Measurements from ENCODE around the gene CHN2. TPM values are rescaled to one million over a fixed set of nuclear protein-coding genes. Genes with fewer than 3 reads are reported as not detected.
A peak's percentile ranks its signal among the peaks of the same experiment; 100 is the strongest.

The CHN2 gene
- total RNA-seq, 1 experiment from 2014 or later, result 2.1 TPM

DNA sequence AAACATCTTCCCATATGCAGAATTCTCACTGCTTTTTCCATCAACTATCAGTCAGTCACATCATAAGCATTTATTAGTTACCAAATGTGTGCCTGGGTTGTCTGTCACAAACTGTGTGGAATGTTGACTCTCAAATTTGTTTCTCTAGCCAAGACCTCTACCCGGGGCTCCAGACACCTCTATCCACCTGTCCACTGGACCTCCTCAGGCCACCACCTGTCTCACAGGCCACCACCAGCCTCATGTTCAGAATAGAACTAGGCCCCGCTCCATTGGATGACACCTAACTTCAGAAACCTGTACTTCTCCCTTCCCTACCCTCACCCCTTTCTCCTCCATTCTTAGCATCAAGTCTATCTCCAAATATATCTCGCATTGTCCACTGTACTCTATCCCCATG, 176.9 kb downstream of the CHN2 start:
- ATAC-seq (no peak), DNase-seq (ENCODE audit: low read depth, low spot score) (no peak)
- Histone ChIP-seq H3K9me3 (ENCODE audit: control insufficient read depth in 1 of 2, insufficient read depth in 1 of 2, low read depth in 1 of 2, low read length in 2 of 2) (no peaks in the 10 kb centered on the region), H4K20me1 (ENCODE audit: insufficient read depth) (no peaks in the 10 kb centered on the region), H3K9me2 (ENCODE audit: insufficient read depth) (no peaks in the 10 kb centered on the region), H3K9ac (ENCODE audit: low read length) (no peak overlapping the region), H3K4me3 (replicated peaks in 1 of 2; ENCODE audit: low read depth in 1 of 2, low read length in 2 of 2) (no peak overlapping the region), H3K36me3 (ENCODE audit: control insufficient read depth in 1 of 2, insufficient read depth in 2 of 2, low read length in 2 of 2) (no peaks in the 10 kb centered on the region), H3K27ac (ENCODE audit: low read depth, low read length) (no peak overlapping the region), H3K4me2 (ENCODE audit: low read length) (peak overlapping the region; percentile 46; the same call in 1 of the 2 replicates), H3K27me3 (ENCODE audit: insufficient read depth, low read length) (no peaks in the 10 kb centered on the region), H2AFZ (ENCODE audit: low read depth, low read length, poor library complexity, severe bottlenecking) (no peak overlapping the region), H3K79me2 (ENCODE audit: insufficient read depth, low read length) (no peaks in the 10 kb centered on the region), H3K4me1 (ENCODE audit: control insufficient read depth in 1 of 2, insufficient read depth in 2 of 2, low read length in 2 of 2) (peaks cover 15 to 34% of the 10 kb centered on the region in 2 experiments)
- RAD21 ChIA-PET (ENCODE audit: low non-redundant PET in 1 of 2, low total read pairs in 2 of 2, uncharacterized antibody in 2 of 2, unreplicated experiment in 2 of 2), result no interaction called here
- CTCF ChIA-PET, result no interaction called here
- TF ChIP-seq FOSL1 (IDR thresholded peaks at IDR 0.05; ENCODE audit: low read depth), result no peak
- no peak for TF ChIP-seq CBX3 (IDR thresholded peaks at IDR 0.05; ENCODE audit: low read depth)
- TF ChIP-seq, protein P1, sequence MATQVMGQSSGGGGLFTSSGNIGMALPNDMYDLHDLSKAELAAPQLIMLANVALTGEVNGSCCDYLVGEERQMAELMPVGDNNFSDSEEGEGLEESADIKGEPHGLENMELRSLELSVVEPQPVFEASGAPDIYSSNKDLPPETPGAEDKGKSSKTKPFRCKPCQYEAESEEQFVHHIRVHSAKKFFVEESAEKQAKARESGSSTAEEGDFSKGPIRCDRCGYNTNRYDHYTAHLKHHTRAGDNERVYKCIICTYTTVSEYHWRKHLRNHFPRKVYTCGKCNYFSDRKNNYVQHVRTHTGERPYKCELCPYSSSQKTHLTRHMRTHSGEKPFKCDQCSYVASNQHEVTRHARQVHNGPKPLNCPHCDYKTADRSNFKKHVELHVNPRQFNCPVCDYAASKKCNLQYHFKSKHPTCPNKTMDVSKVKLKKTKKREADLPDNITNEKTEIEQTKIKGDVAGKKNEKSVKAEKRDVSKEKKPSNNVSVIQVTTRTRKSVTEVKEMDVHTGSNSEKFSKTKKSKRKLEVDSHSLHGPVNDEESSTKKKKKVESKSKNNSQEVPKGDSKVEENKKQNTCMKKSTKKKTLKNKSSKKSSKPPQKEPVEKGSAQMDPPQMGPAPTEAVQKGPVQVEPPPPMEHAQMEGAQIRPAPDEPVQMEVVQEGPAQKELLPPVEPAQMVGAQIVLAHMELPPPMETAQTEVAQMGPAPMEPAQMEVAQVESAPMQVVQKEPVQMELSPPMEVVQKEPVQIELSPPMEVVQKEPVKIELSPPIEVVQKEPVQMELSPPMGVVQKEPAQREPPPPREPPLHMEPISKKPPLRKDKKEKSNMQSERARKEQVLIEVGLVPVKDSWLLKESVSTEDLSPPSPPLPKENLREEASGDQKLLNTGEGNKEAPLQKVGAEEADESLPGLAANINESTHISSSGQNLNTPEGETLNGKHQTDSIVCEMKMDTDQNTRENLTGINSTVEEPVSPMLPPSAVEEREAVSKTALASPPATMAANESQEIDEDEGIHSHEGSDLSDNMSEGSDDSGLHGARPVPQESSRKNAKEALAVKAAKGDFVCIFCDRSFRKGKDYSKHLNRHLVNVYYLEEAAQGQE (IDR thresholded peaks at IDR 0.05; ENCODE audit: low read depth), result no peak
- no peak for TF ChIP-seq TCF7L2 (IDR thresholded peaks at IDR 0.05; ENCODE audit: borderline replicate concordance, extremely low read depth, insufficient read depth, insufficient read length)
- POLR2A ChIA-PET, result no interaction called here
- no TSS peak for BruUV-seq (replicated peaks)
- intact Hi-C loops (cut with micrococcal nuclease), result no loop called here

DNA sequence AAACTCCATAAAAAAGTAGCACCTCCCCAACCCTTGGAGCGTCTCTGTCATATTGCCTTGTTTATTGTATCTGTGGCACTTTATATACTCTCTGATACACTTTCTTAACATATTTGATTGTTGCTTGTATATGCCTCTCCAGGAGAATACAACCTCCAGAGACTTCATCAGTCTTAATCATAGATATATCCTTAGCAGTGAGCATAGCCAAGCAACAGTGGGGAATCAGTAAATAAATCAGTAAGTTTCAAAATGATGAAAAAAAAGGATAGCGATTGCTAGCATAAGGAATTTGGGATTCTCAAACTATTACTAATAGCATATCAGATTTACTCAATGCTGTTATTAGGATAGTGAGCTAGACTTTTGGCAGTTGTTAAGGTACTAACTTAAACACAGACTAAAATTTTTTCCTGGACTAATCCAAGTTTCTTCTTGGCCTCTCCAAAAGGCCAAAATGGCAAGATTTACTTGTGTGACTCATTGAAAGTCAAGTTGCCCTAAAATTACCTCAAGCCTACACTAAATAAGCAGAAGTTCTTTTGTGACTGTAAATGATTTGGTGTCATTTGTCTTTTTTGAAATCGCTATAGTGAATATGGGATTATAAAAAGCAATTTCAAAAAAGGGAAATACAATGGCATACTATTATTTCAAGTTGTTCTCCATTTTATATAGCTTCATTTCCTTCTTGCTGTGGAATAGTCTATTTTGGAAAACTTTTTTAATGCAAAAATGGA, 177.9 kb downstream of the CHN2 start:
- H3K4me2 ChIP-seq (ENCODE audit: low read length), result no peak overlapping the region
- H3K4me1 ChIP-seq (ENCODE audit: control insufficient read depth in 1 of 2, insufficient read depth in 2 of 2, low read length in 2 of 2), result peaks cover 19 to 44% of the 10 kb centered on the region in 2 experiments
- no TSS peak for BruUV-seq (replicated peaks)
- ChIA-PET POLR2A (no interaction called here), RAD21 (ENCODE audit: low non-redundant PET in 1 of 2, low total read pairs in 2 of 2, uncharacterized antibody in 2 of 2, unreplicated experiment in 2 of 2) (no interaction called here), CTCF (no interaction called here)
- H3K27me3 ChIP-seq (ENCODE audit: insufficient read depth, low read length), result no peaks in the 10 kb centered on the region
- TF ChIP-seq SIN3A (IDR thresholded peaks at IDR 0.05; ENCODE audit: low read depth) (no peak), ATF3 (IDR thresholded peaks at IDR 0.05) (no peak), YY1 (IDR thresholded peaks at IDR 0.05; ENCODE audit: extremely low read depth, insufficient replicate concordance, low read depth, low read length) (no peak)
- TF ChIP-seq, protein P1 (IDR thresholded peaks at IDR 0.05; ENCODE audit: low read depth), result no peak
- no peak overlapping the region for H2AFZ ChIP-seq (ENCODE audit: low read depth, low read length, poor library complexity, severe bottlenecking)
- H3K27ac ChIP-seq (ENCODE audit: low read depth, low read length), result no peak overlapping the region
- H3K9ac ChIP-seq (ENCODE audit: low read length), result no peak overlapping the region
- no peak for ATAC-seq
- H3K9me2 ChIP-seq (ENCODE audit: insufficient read depth), result no peaks in the 10 kb centered on the region
- no peak for DNase-seq (ENCODE audit: low read depth, low spot score)
- H3K9me3 ChIP-seq (ENCODE audit: control insufficient read depth in 1 of 2, insufficient read depth in 1 of 2, low read depth in 1 of 2, low read length in 2 of 2), result no peaks in the 10 kb centered on the region
- no peaks in the 10 kb centered on the region for H3K79me2 ChIP-seq (ENCODE audit: insufficient read depth, low read length)
- H4K20me1 ChIP-seq (ENCODE audit: insufficient read depth), result no peaks in the 10 kb centered on the region
- no peaks in the 10 kb centered on the region for H3K36me3 ChIP-seq (ENCODE audit: control insufficient read depth in 1 of 2, insufficient read depth in 2 of 2, low read length in 2 of 2)
- intact Hi-C loops (cut with micrococcal nuclease), result no loop called here
- no peak overlapping the region for H3K4me3 ChIP-seq (replicated peaks in 1 of 2; ENCODE audit: low read depth in 1 of 2, low read length in 2 of 2)

Measured in HCT116 (cell line).